HUES48 (cell line): ENCODE data around the gene PLA2G2C.
A peak's percentile ranks its signal among the peaks of the same experiment; 100 is the strongest.
"Not testable (repeated sequence)": the region's sequence is repeated elsewhere in the genome, so short reads cannot be mapped to it uniquely, and the experiment has no call there.

Experiments
- H3K27ac ChIP-seq: one replicate; pipeline ENCODE4 v1.7.0; 2013; ENCODE audit warnings: low read depth, low read length, inconsistent platforms
- H3K27me3 ChIP-seq: 2 replicates; pipeline ENCODE4 v1.6.1; 2013; ENCODE audit warnings: mild to moderate bottlenecking, low read length; ENCODE audit not compliant: control insufficient read depth, insufficient read depth
- H3K36me3 ChIP-seq: 2 replicates; pipeline ENCODE4 v1.6.1; 2013; ENCODE audit warnings: low read length; ENCODE audit not compliant: control insufficient read depth, insufficient read depth
- H3K4me1 ChIP-seq: 2 replicates; pipeline ENCODE4 v1.6.1; 2013; ENCODE audit warnings: mild to moderate bottlenecking, low read length; ENCODE audit not compliant: control insufficient read depth, insufficient read depth
- H3K4me3 ChIP-seq: 2 replicates; pipeline ENCODE4 v1.5.1; 2013; ENCODE audit warnings: mild to moderate bottlenecking, low read depth, low read length
- H3K9ac ChIP-seq: 2 replicates; pipeline ENCODE4 v1.6.1; 2013; ENCODE audit warnings: mild to moderate bottlenecking, low read depth, low read length, moderate library complexity
- H3K9me3 ChIP-seq: 2 replicates; pipeline ENCODE4 v1.6.1; 2013; ENCODE audit warnings: low read length; ENCODE audit not compliant: control insufficient read depth, insufficient read depth

PLA2G2C gene, protein sequence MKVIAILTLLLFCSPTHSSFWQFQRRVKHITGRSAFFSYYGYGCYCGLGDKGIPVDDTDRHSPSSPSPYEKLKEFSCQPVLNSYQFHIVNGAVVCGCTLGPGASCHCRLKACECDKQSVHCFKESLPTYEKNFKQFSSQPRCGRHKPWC

DNA sequence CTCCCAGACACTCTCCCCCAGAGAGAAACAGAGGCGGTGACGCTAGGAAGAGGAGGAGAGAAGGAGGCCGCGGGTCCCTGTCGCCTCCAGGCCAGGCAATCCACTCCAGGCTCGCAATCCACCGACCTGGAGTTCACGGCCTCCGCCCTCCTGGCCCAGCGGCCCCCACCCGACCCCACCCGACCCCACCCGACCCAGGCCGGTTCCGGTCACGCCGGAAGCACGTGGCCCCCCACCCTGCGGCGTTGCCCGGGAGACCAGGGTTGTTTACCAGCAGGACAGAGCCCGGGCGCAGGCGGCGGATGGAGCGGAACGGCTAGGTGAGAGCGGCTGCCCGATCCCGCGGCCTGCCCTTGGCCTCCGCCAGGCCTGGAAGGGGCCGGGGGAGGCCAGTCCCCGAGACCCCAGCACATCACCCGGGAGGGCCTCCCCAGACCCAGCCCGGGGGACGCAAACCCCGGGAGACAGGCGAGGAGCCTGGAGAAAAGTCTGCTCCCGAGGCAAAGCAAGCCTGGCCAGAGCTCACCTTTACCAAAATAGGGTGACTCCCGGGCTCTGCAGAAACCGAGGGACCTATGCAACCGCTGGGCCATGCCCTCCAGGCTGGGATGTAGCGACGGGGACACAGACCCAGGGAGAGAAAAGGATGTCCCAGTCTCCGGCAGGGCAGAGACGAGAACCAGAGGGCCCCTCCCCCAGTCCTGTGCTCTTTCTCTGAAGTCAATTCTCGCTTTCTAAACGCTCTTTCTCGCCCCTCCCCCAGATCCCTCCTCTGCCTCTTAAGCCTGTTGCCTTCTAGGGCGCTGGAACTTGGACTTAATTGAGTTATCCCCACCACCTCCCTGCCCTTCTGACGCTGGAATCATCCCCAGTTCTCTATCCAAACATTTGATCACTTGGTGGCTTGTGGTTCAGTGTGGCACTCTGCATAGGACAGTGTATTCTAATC lies at the start of gene PLA2G2C, which contains the start of gene UBXN10:
PLA2G2C (minus strand) TSS at position 685 of the 949 bp plus-strand sequence. CDS start 9,155 bp downstream, outside the sequence.
UBXN10 (plus strand) TSS at position 263 of the 949 bp plus-strand sequence. CDS start 4,466 bp downstream, outside the sequence.
- Histone ChIP-seq H3K36me3 (no peaks in the 10 kb centered on the region), H3K27me3 (peaks cover 32% of the 10 kb centered on the region), H3K4me1 (peaks cover 9% of the 10 kb centered on the region; the same call in 1 of the 2 replicates), H3K9ac (peak within 1 kb of the TSS; percentile 64; the same call in 1 of the 2 replicates), H3K27ac (no peak within 1 kb of the TSS), H3K4me3 (peak within 1 kb of the TSS; percentile 74), H3K9me3 (no peaks in the 10 kb centered on the region)

DNA sequence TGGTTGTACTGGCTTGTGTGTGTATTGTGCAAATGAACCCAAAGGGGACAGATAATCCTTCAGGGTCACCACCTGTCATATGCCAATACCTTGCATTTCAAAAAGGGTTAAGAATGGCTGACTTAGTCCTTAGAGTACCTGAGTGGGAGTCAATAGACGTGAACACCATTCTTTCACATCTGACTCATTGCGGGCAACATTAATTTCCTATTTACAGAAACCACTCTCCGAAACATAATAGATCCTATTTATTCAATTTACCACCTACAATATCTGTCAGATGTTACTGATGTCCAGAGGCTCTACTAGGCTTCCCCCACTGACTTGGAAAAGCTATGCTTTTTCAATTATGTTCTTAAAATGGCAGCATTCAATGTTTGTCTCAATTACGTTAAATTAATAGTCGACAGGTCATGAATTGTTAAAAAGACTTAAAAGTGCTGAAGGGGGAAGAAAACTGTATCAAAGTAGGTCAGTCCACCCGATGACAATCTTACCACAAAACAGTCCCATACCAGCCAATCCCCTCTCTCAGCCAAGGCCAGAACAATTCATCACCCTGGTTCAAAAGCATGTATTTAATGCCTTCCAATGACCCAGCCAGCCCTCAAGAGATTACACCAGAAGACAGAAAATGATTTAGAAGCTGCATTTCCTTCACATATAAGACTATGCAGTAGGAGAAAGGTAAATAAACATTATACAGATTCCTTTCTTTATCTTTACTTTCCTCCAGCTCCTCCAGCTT lies 48.6 kb upstream of the PLA2G2C start:
- H3K27me3 ChIP-seq, result no peaks in the 10 kb centered on the region
- no peak overlapping the region for H3K4me3 ChIP-seq
- H3K27ac ChIP-seq, result no peak overlapping the region
- no peaks in the 10 kb centered on the region for H3K9me3 ChIP-seq
- H3K4me1 ChIP-seq, result no peaks in the 10 kb centered on the region
- H3K9ac ChIP-seq, result no peak overlapping the region
- H3K36me3 ChIP-seq, result no peaks in the 10 kb centered on the region

DNA sequence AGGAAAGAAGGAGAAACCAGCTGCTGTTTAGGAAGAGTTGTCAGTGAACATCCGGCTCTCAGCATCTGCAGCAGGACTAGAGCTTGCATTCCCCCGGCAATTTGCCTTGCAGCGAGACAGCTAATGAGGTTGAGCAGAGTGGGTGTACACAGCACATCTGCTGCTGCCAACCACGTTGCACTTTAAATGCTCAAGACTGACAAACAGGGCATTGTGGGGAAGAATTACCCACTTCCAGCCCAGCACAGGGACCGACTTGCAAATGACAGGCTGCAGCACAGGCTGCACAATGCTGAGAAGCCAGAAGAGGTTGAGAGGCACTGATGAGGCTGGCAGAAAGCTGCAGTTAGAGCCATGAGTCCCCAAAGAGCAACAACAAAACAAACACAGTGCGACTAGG lies 47.5 kb upstream of the PLA2G2C start:
- Histone ChIP-seq H3K4me1 (no peaks in the 10 kb centered on the region), H3K9ac (no peak overlapping the region), H3K27me3 (no peaks in the 10 kb centered on the region), H3K4me3 (no peak overlapping the region), H3K9me3 (no peaks in the 10 kb centered on the region), H3K27ac (no peak overlapping the region), H3K36me3 (no peaks in the 10 kb centered on the region)

DNA sequence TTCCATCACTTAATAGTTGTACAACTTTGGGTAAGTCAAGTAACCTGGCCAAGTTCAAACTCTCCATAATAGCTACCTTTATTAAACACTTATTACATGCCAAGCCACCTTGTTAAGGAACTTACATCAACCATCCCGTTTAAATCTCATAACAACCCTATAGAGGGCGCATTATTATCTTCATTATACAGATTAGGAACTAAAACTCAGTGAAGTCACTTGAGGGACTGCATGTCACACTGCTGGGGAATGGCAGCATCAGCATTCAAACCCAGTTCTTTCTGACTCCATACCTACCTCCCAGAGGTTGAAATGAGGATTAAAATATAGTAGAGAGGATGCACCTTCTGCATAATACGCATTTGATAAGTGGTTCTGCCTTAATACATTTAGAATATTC lies 47.1 kb upstream of the PLA2G2C start:
- no peak overlapping the region for H3K9ac ChIP-seq
- H3K36me3 ChIP-seq, result no peaks in the 10 kb centered on the region
- H3K27ac ChIP-seq, result no peak overlapping the region
- H3K27me3 ChIP-seq, result no peaks in the 10 kb centered on the region
- no peak overlapping the region for H3K4me3 ChIP-seq
- no peaks in the 10 kb centered on the region for H3K9me3 ChIP-seq
- H3K4me1 ChIP-seq, result no peaks in the 10 kb centered on the region

DNA sequence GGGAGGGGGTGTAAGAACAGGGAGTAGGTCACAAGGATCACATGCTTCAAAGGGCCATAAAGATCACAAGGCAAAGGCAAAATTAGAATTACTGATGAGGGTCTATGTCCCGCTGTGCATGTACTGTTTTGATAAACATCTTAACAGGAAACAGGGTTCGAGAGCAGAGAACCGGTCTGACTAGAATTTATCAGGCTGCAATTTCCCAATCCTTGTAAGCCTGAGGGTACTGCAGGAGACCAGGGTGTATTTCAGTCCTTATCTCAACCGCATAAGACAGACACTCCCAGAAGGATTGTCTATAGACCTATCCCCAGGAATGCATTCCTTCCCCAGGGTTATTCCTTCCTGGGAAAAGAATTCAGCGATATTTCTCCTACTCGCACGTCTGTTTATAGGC lies 46.2 kb upstream of the PLA2G2C start:
- H3K27me3 ChIP-seq, H3K36me3 ChIP-seq, H3K27ac ChIP-seq, H3K9ac ChIP-seq, H3K9me3 ChIP-seq, H3K4me3 ChIP-seq, H3K4me1 ChIP-seq: not testable (repeated sequence)

DNA sequence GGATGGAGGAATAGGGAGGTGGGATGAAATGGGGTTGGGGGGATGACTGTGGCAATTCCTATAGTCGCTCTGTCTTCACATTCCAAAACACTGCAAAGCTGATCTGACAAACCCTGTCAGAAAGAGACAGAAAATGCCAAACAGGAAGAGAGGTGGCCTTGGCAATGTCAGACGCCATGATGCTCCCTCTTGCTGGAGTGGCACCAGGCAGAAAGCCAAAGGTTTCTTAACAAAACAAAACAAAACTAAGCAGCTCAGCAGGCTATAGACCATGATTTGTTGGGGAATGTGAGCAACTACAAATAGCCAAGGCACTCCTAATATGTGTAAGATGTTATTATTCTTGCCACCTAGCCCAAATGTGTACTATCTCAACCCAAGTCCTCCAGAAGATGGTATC lies 42.9 kb upstream of the PLA2G2C start:
- Histone ChIP-seq H3K9me3 (no peaks in the 10 kb centered on the region), H3K4me1 (no peaks in the 10 kb centered on the region), H3K9ac (no peak overlapping the region), H3K4me3 (no peak overlapping the region), H3K27me3 (peaks cover 11% of the 10 kb centered on the region), H3K27ac (no peak overlapping the region), H3K36me3 (no peaks in the 10 kb centered on the region)

DNA sequence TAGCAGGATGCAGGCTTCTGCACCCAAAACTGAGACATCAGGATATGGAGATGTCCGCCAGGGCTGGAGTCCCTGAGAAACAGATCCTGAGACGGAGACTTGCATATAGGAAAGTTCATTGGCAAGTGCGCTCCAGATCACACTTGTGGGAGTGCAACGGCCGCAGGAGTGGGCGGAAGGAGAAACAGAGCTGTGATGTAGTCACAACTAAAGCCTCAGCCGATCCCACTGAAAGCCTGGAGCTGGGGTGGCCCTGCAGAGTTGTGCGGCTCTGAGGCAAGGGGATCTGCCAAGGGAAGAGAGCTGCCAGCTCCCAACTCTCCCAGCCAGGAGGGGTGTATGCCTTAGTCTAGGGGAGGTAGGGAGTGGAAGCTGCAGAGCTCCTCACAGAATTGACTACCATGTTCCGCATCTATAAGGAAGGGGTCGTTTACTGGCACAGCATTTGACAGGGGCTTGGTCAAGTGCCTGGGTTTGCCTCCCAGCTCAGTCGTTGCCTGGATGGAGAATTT lies 42.1 kb upstream of the PLA2G2C start:
- Histone ChIP-seq H3K9me3 (no peaks in the 10 kb centered on the region), H3K4me1 (peaks cover 6% of the 10 kb centered on the region), H3K27ac (no peak overlapping the region), H3K27me3 (peaks cover 16% of the 10 kb centered on the region), H3K9ac (no peak overlapping the region), H3K36me3 (no peaks in the 10 kb centered on the region), H3K4me3 (no peak overlapping the region)

DNA sequence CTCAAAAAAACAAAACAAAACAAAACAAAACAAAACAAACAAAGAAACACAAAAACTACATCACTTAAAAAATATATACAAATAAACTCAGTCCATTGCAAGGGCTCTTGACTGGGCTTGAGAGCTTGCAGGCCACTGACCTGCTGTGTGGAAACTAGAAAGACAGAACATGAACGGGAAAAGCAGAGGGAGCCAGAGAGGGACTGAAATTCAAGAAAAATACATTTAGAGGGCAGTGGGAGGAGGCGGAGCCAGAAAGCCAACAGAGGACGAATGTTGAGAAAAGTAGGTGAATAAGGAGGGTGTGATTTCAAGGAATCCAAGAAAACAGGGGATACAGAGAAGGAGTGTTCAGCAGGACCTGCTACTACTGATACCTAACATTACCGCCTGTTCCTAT lies 41.4 kb upstream of the PLA2G2C start:
- H3K27ac ChIP-seq, result no peak overlapping the region
- no peaks in the 10 kb centered on the region for H3K36me3 ChIP-seq
- H3K9me3 ChIP-seq, result no peaks in the 10 kb centered on the region
- H3K9ac ChIP-seq, result no peak overlapping the region
- H3K4me3 ChIP-seq, result no peak overlapping the region
- H3K27me3 ChIP-seq, result peaks cover 16% of the 10 kb centered on the region
- peaks cover 8% of the 10 kb centered on the region for H3K4me1 ChIP-seq

DNA sequence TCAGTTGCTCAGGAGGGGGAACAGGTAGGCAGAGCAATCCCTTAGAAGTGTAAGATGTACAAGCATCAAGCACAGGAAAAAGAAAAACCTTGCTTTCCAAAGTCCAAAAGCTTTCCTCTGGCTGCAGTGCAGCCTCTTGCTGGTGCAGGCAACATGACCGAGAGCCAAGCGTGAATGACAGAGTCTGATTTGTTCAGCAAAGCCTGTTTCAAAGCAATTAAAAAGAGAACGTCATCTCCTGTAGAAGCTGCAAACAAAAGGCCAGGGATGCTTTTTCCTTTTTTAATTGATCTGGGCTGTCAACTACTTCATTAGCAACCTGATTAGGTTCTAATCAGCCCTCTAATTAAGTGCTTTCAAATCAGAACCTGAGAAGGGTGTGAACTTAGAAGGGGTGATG lies 38.2 kb upstream of the PLA2G2C start:
- peaks cover 19% of the 10 kb centered on the region for H3K27me3 ChIP-seq
- H3K36me3 ChIP-seq, result no peaks in the 10 kb centered on the region
- H3K9me3 ChIP-seq, result no peaks in the 10 kb centered on the region
- H3K4me1 ChIP-seq, result peaks cover 8% of the 10 kb centered on the region
- H3K27ac ChIP-seq, result no peak overlapping the region
- no peak overlapping the region for H3K4me3 ChIP-seq
- no peak overlapping the region for H3K9ac ChIP-seq

DNA sequence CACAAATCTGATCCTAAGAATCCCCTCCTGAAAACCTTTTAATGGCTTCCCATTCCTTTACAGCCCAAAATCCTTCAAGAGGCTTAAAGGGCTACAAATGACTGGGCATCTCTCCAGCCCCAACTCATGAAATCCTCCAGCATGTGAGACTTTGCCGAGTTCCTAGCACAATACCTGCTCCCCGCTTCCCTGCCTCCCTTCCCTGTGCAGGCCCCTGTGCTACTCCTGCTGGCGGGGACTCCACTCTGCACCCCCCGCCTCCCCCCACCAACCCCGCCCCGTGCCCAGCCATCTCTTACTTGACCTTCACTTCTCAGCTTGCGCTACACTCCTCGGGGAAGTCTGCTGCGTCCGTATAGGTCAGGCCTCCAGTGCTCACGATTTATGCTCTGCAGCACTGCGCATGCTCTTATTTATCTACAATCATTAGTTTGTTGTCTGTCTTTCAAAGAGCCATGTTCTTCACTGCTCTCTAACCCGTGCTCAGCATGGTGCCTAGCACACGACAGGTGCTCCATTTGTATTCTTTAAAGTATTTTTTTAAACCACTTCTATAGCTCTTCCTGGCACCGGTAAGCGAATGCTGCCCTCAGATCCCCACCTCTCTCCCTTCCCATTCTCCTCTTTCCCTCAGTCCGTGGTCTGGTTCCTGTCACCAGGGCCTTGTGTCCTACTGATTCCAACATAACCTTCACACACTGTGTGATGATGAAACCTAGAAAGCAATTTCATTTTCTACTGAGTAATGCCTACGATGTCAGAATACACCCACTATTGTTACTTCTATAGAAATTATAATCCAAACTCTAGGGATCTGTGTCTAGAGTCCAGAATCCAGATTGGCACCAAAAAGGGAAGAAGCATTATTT lies 37.5 kb upstream of the PLA2G2C start:
- Histone ChIP-seq H3K36me3 (no peaks in the 10 kb centered on the region), H3K27me3 (peaks cover 19% of the 10 kb centered on the region), H3K9ac (no peak overlapping the region), H3K27ac (no peak overlapping the region), H3K4me3 (no peak overlapping the region), H3K9me3 (no peaks in the 10 kb centered on the region), H3K4me1 (peaks cover 8% of the 10 kb centered on the region)
